Gastroesophageal sphincter (tissue), 4 donors: ENCODE data around the gene SSR4. TPM values are rescaled to one million over a fixed set of nuclear protein-coding genes. Genes with fewer than 3 reads are reported as not detected.

Experiments
- ATAC-seq: fragments of 150-250 bp; one replicate; pipeline ENCODE4 v1.9.1; 2016; ENCODE audit warnings: mild to moderate bottlenecking, moderate library complexity
- H3K27ac ChIP-seq, 4 donors: fragments of 200-600 bp; sonication (generic) in 3 of 4; 1 replicate in 3 of 4; 2 replicates in 1 of 4; pipeline ENCODE4 v1.5.1; 2016 to 2019
- H3K27me3 ChIP-seq: fragments of 200-600 bp; sonication (generic); one replicate; pipeline ENCODE4 v1.5.1; 2019
- H3K36me3 ChIP-seq, 2 donors: fragments of 200-600 bp; sonication (generic); one replicate each; pipeline ENCODE4 v1.5.1; 2019; ENCODE audit warnings: control low read depth in 1 of 2
- H3K4me1 ChIP-seq, 3 donors: fragments of 200-600 bp; sonication (generic); 1 replicate in 2 of 3; 2 replicates in 1 of 3; pipeline ENCODE4 v1.5.1; 2016 to 2019; ENCODE audit warnings: control low read depth in 2 of 3
- H3K4me3 ChIP-seq, 2 donors: fragments of 200-600 bp; sonication (generic); one replicate each; pipeline ENCODE4 v1.5.1; 2019; ENCODE audit warnings: mild to moderate bottlenecking in 1 of 2, moderate library complexity in 1 of 2
- H3K9me3 ChIP-seq, 3 donors: fragments of 200-600 bp; sonication (generic); one replicate each; pipeline ENCODE4 v1.5.1; 2017 to 2019; ENCODE audit warnings: control low read depth in 2 of 3
- EP300 ChIP-seq: sonication (generic); formaldehyde crosslinking; IDR thresholded peaks from one replicate; pipeline ENCODE4 v1.6.1; 2017; ENCODE audit warnings: antibody characterized with exemption, mild to moderate bottlenecking
- POLR2A ChIP-seq, 2 donors: fragments of 450-650 bp; IDR thresholded peaks; one replicate each; pipeline ENCODE4 v1.6.1; 2017; ENCODE audit warnings: antibody characterized with exemption in 2 of 2, mild to moderate bottlenecking in 2 of 2, moderate library complexity in 1 of 2
- POLR2AphosphoS5 ChIP-seq: sonication (generic); formaldehyde crosslinking; IDR thresholded peaks from one replicate; pipeline ENCODE4 v1.6.1; 2017; ENCODE audit warnings: antibody characterized with exemption
- WGBS, 2 donors: methylation state at CpG; one replicate each; pipeline ENCODE4 v1.1.5; 2018; ENCODE audit warnings: low coverage in 1 of 2; 5-methylcytosine and 5-hydroxymethylcytosine counted together
- total RNA-seq, 4 donors: library from RNA; depleted of rRNA; stranded (reverse); fragments of >200 nt; gene quantifications; one replicate each; pipeline ENCODE4 v1.1.0, GENCODE V29; 2016
- TF ChIP-seq, protein P1 (sequence below), 4 experiments: fragments of 200-600 bp in 2 of 4; fragments of 450-650 bp in 2 of 4; sonication (generic) in 1 of 4; IDR thresholded peaks; one replicate each; pipeline ENCODE4 v1.5.1; 2017 to 2019; ENCODE audit warnings: antibody characterized with exemption in 4 of 4, mild to moderate bottlenecking in 2 of 4, moderate library complexity in 2 of 4

Gene SSR4
- total RNA-seq, 4 donors from 2014 or later: 75.8 to 126 (median 110) TPM

GRCh38 chrX:153844509-153845082 is 50.1 kb downstream of the SSR4 start:
- TF ChIP-seq POLR2A (IDR thresholded peaks at IDR 0.05) (no peak), EP300 (no peak), POLR2AphosphoS5 (no peak)
- TF ChIP-seq, protein P1, sequence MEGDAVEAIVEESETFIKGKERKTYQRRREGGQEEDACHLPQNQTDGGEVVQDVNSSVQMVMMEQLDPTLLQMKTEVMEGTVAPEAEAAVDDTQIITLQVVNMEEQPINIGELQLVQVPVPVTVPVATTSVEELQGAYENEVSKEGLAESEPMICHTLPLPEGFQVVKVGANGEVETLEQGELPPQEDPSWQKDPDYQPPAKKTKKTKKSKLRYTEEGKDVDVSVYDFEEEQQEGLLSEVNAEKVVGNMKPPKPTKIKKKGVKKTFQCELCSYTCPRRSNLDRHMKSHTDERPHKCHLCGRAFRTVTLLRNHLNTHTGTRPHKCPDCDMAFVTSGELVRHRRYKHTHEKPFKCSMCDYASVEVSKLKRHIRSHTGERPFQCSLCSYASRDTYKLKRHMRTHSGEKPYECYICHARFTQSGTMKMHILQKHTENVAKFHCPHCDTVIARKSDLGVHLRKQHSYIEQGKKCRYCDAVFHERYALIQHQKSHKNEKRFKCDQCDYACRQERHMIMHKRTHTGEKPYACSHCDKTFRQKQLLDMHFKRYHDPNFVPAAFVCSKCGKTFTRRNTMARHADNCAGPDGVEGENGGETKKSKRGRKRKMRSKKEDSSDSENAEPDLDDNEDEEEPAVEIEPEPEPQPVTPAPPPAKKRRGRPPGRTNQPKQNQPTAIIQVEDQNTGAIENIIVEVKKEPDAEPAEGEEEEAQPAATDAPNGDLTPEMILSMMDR (IDR thresholded peaks at IDR 0.05): no peak
- H3K4me3 ChIP-seq: no peak overlapping the region
- H3K36me3 ChIP-seq: no peaks in the 10 kb centered on the region
- H3K4me1 ChIP-seq: no peaks in the 10 kb centered on the region
- H3K27me3 ChIP-seq: peaks cover 14% of the 10 kb centered on the region
- 23 to 63% methylated on average over 4 of the region's 6 CpGs for WGBS, 2 donors
- H3K9me3 ChIP-seq: no peaks in the 10 kb centered on the region
- no peak overlapping the region for H3K27ac ChIP-seq
- no peak for ATAC-seq

GRCh38 chrX:153845195-153845594 is 50.7 kb downstream of the SSR4 start:
- no peak overlapping the region for H3K27ac ChIP-seq
- no peaks in the 10 kb centered on the region for H3K36me3 ChIP-seq
- TF ChIP-seq POLR2AphosphoS5: no peak
- TF ChIP-seq, protein P1 (IDR thresholded peaks at IDR 0.05): no peak
- no peak for TF ChIP-seq EP300
- no peak for TF ChIP-seq POLR2A (IDR thresholded peaks at IDR 0.05)
- H3K4me1 ChIP-seq: no peaks in the 10 kb centered on the region
- 28 to 49% methylated on average over 5 of the region's 6 CpGs for WGBS, 2 donors
- peaks cover 11% of the 10 kb centered on the region for H3K27me3 ChIP-seq
- no peak overlapping the region for H3K4me3 ChIP-seq
- no peak for ATAC-seq
- H3K9me3 ChIP-seq: no peaks in the 10 kb centered on the region

GRCh38 chrX:153845842-153846241 is 51.4 kb downstream of the SSR4 start:
- H3K4me1 ChIP-seq: no peaks in the 10 kb centered on the region
- H3K36me3 ChIP-seq: no peaks in the 10 kb centered on the region
- no peak for ATAC-seq
- H3K27ac ChIP-seq: no peak overlapping the region
- 0 to 26% methylated on average over 1 to 2 of the region's 3 CpGs for WGBS, 2 donors
- H3K4me3 ChIP-seq: no peak overlapping the region
- no peak for TF ChIP-seq POLR2A (IDR thresholded peaks at IDR 0.05)
- TF ChIP-seq, protein P1 (IDR thresholded peaks at IDR 0.05): no peak
- TF ChIP-seq EP300: no peak
- no peak for TF ChIP-seq POLR2AphosphoS5
- peaks cover 9% of the 10 kb centered on the region for H3K27me3 ChIP-seq
- H3K9me3 ChIP-seq: no peaks in the 10 kb centered on the region

Other genes starting within 250 kb of the SSR4 start
- 10 to 100 TPM; 30.7 to 57.7 (median 51.4) TPM for gene CCNQ, start 195.5 kb upstream of the SSR4 start, total RNA-seq
- gene DUSP9, start 147.5 kb upstream of the SSR4 start, total RNA-seq: not detected
- 10 to 100 TPM; 14.4 to 55.9 (median 30.1) TPM for gene PNCK, start 120.9 kb upstream of the SSR4 start, total RNA-seq
- 10 to 100 TPM; 25.3 to 86.6 (median 37.9) TPM for gene SLC6A8, start 106.7 kb upstream of the SSR4 start, total RNA-seq
- gene BCAP31, start 70.3 kb upstream of the SSR4 start, total RNA-seq: 100 to 1,000 TPM in 2 of 4 donors, 10 to 100 TPM in 2; 76.1 to 125 (median 104) TPM
- gene ABCD1, start 69.8 kb upstream of the SSR4 start, total RNA-seq: 10 to 100 TPM; 14.4 to 38.8 (median 22.0) TPM
- gene PLXNB3, start 30.4 kb upstream of the SSR4 start, total RNA-seq: 10 to 100 TPM in 3 of 4 donors, 1 to 10 TPM in 1; 9.2 to 19.2 (median 16.8) TPM
- 1 to 10 TPM in 3 of 4 donors, not detected in 1; 3.0 to 4.7 (median 4.4) TPM for gene SRPK3, start 13.6 kb upstream of the SSR4 start, total RNA-seq
- gene IDH3G, start 293 bp upstream of the SSR4 start, total RNA-seq: 100 to 1,000 TPM in 1 of 4 donors, 10 to 100 TPM in 3; 55.5 to 104 (median 59.7) TPM
- 10 to 100 TPM; 10.6 to 48.5 (median 26.4) TPM for gene PDZD4, start 35.9 kb downstream of the SSR4 start, total RNA-seq
- 10 to 100 TPM; 16.2 to 53.3 (median 26.7) TPM for gene L1CAM, start 91.5 kb downstream of the SSR4 start, total RNA-seq
- gene AVPR2, start 110.0 kb downstream of the SSR4 start, total RNA-seq: 1 to 10 TPM in 3 of 4 donors, under 1 TPM in 1; 0.81 to 7.9 (median 3.8) TPM
- 10 to 100 TPM; 10.9 to 26.0 (median 18.1) TPM for gene ARHGAP4, start 131.6 kb downstream of the SSR4 start, total RNA-seq
- gene NAA10, start 140.4 kb downstream of the SSR4 start, total RNA-seq: 100 to 1,000 TPM in 1 of 4 donors, 10 to 100 TPM in 3; 68.3 to 103 (median 89.2) TPM
- 10 to 100 TPM in 3 of 4 donors, 1 to 10 TPM in 1; 8.1 to 15.0 (median 12.5) TPM for gene RENBP, start 150.0 kb downstream of the SSR4 start, total RNA-seq
- 10 to 100 TPM; 32.9 to 94.4 (median 43.1) TPM for gene HCFC1, start 177.2 kb downstream of the SSR4 start, total RNA-seq
- gene TMEM187, start 178.1 kb downstream of the SSR4 start, total RNA-seq: 1 to 10 TPM; 1.5 to 9.5 (median 5.4) TPM
- 10 to 100 TPM; 33.0 to 84.7 (median 41.6) TPM for gene IRAK1, start 225.2 kb downstream of the SSR4 start, total RNA-seq